HCT116 (cell line): Measurements from ENCODE around the gene SSRP1. TPM values are rescaled to one million over a fixed set of nuclear protein-coding genes. Genes with fewer than 3 reads are reported as not detected.

Experiments
- ATAC-seq: fragments of 200-7000 bp; cut with Tn5 transposase; 2 replicates; pipeline ENCODE4 v1.9.1; 2020; ENCODE audit warnings: mild to moderate bottlenecking, moderate library complexity
- BruUV-seq: library from RNA; stranded (reverse); fragments of 400-500 nt; replicated peaks from 2 replicates; lab custom pipeline; 2021; lab: Mats Ljungman, UMichigan
- CTCF ChIA-PET: fragments of 300-600 bp; sonication (Branson Sonifier 250); formaldehyde crosslinking; loops from one replicate; lab custom pipeline; 2021; ENCODE audit warnings: antibody characterized with exemption; lab: Charles Lee
- POLR2A ChIA-PET: fragments of 300-600, 350-600 bp; sonication (Branson Sonifier 250); formaldehyde crosslinking; loops from one replicate; lab custom pipeline; 2021; ENCODE audit warnings: antibody characterized with exemption; lab: Charles Lee
- RAD21 ChIA-PET, 2 experiments: fragments of 300-600 bp; sonication (Branson Sonifier 250); formaldehyde crosslinking; loops; one replicate each; lab custom pipeline; 2023; ENCODE audit warnings: low total read pairs in 2 of 2; ENCODE audit not compliant: uncharacterized antibody in 2 of 2, unreplicated experiment in 2 of 2, low non-redundant PET in 1 of 2; lab: Charles Lee
- DNase-seq: peaks from one replicate; pipeline ENCODE4 v3.0.0-alpha.2; 2010; ENCODE audit warnings: low read depth, low spot score
- H2AFZ ChIP-seq: fragments of 200-600 bp; shearing (Covaris generic), sonication (generic); 2 replicates; pipeline ENCODE4 v1.6.1; 2017; ENCODE audit warnings: low read depth, mixed run types, mixed read lengths, antibody characterized with exemption, low read length; ENCODE audit not compliant: poor library complexity, severe bottlenecking
- H3K27ac ChIP-seq: 2 replicates; pipeline ENCODE4 v1.5.1; 2012; ENCODE audit warnings: low read depth, low read length
- H3K27me3 ChIP-seq: fragments of 200-600 bp; sonication (generic); 2 replicates; pipeline ENCODE4 v1.6.1; 2016; ENCODE audit warnings: mixed run types, low read length, mixed read lengths; ENCODE audit not compliant: insufficient read depth
- H3K36me3 ChIP-seq, 2 experiments: fragments of 200-500 bp in 1 of 2; fragments of 200-600 bp in 1 of 2; sonication (Bioruptor generic) in 1 of 2; sonication (generic) in 1 of 2; 2 replicates each; pipeline versions ENCODE4 v1.5.1 to v1.6.1; 2014 to 2016; ENCODE audit warnings: low read length in 2 of 2, inconsistent platforms in 1 of 2, mixed read lengths in 1 of 2, mixed run types in 1 of 2; ENCODE audit not compliant: insufficient read depth in 2 of 2, control insufficient read depth in 1 of 2
- H3K4me1 ChIP-seq, 2 experiments: fragments of 200-600 bp in 1 of 2; sonication (generic) in 1 of 2; 2 replicates each; pipeline versions ENCODE4 v1.5.1 to v1.6.1; 2012 to 2017; ENCODE audit warnings: low read length in 2 of 2, inconsistent platforms in 1 of 2, mild to moderate bottlenecking in 1 of 2, mixed read lengths in 1 of 2, mixed run types in 1 of 2, moderate library complexity in 1 of 2; ENCODE audit not compliant: insufficient read depth in 2 of 2, control insufficient read depth in 1 of 2
- H3K4me2 ChIP-seq: fragments of 200-600 bp; sonication (generic); 2 replicates; pipeline ENCODE4 v1.6.1; 2017; ENCODE audit warnings: mixed run types, low read length, mixed read lengths
- H3K4me3 ChIP-seq, 2 experiments: fragments of 200-600 bp in 1 of 2; sonication (generic) in 1 of 2; replicated peaks in 1 of 2; 2 replicates each; pipeline ENCODE4 v1.5.1; 2011 to 2016; ENCODE audit warnings: low read length in 2 of 2, control low read depth in 1 of 2, low read depth in 1 of 2, mild to moderate bottlenecking in 1 of 2, mixed read lengths in 1 of 2, mixed run types in 1 of 2
- H3K79me2 ChIP-seq: fragments of 200-600 bp; sonication (generic); 2 replicates; pipeline ENCODE4 v1.6.1; 2017; ENCODE audit warnings: mild to moderate bottlenecking, mixed run types, low read length, moderate library complexity, mixed read lengths; ENCODE audit not compliant: insufficient read depth
- H3K9ac ChIP-seq: fragments of 200-600 bp; sonication (generic); 2 replicates; pipeline ENCODE4 v1.6.1; 2016; ENCODE audit warnings: low read length, mixed read lengths
- H3K9me2 ChIP-seq: fragments of 200-600 bp; sonication (generic), shearing (Covaris generic); 2 replicates; pipeline ENCODE4 v1.6.1; 2017; ENCODE audit warnings: mixed run types, mild to moderate bottlenecking, moderate library complexity; ENCODE audit not compliant: insufficient read depth
- H3K9me3 ChIP-seq, 2 experiments: fragments of 200-500 bp in 1 of 2; fragments of 200-600 bp in 1 of 2; sonication (Bioruptor generic) in 1 of 2; sonication (generic) in 1 of 2; 2 replicates each; pipeline ENCODE4 v1.6.1; 2014 to 2017; ENCODE audit warnings: low read length in 2 of 2, mixed read lengths in 2 of 2, inconsistent platforms in 1 of 2, low read depth in 1 of 2, mild to moderate bottlenecking in 1 of 2, mixed run types in 1 of 2, moderate library complexity in 1 of 2; ENCODE audit not compliant: control insufficient read depth in 1 of 2, insufficient read depth in 1 of 2
- H4K20me1 ChIP-seq: fragments of 200-600 bp; sonication (generic), shearing (Covaris generic); 2 replicates; pipeline ENCODE4 v1.6.1; 2017; ENCODE audit warnings: mixed run types, mild to moderate bottlenecking, moderate library complexity; ENCODE audit not compliant: insufficient read depth
- ELF1 ChIP-seq: IDR thresholded peaks from 2 replicates; pipeline ENCODE4 v1.6.1; 2012; ENCODE audit warnings: low read depth, borderline replicate concordance
- FOSL1 ChIP-seq: IDR thresholded peaks from 2 replicates; pipeline ENCODE4 v1.6.1; 2012; ENCODE audit warnings: low read depth
- POLR2AphosphoS5 ChIP-seq: IDR thresholded peaks from 2 replicates; pipeline ENCODE4 v1.6.1; 2011; ENCODE audit warnings: mild to moderate bottlenecking, low read depth, low read length, moderate library complexity
- intact Hi-C: fragments of 100-400 bp; cut with micrococcal nuclease; formaldehyde crosslinking; loops from 2 replicates; pipeline ENCODE4 v1.10.0; 2022
- total RNA-seq: library from RNA; stranded (reverse); gene quantifications from one replicate; pipeline ENCODE4 v1.2.1, GENCODE V29; 2021; ENCODE audit not compliant: unreplicated experiment

Gene SSRP1
- total RNA-seq, 1 experiment from 2014 or later, result 260 TPM

DNA sequence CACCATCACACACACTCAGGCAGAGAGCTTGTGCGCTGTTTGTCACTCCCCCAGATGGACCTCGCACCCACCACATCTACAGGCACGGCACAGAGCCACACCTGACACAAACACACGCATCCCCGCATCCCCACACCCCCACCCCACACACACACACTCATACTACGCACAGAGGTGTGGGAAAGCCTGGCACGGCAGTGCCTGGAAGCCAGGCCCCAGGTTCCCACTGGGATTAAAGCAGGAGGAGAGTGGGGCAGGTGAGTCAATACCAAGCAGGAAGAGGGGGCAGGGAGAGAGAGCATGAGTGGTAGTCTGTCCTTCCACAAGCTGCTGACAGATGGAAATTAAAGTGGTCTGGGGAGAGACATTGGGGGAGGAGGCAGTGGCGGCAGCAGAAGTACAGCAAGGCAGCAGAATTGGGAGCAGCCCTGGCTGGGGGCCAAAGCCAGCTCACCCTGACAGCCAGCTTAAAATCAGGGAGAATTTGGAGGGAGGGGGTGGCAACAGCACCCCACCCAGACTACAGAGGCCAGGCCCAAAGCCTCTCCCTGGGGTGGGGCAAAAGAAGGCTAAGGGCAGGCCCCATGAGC, 31.6 kb downstream of the SSRP1 start:
- no peak overlapping the region for H3K4me3 ChIP-seq
- TF ChIP-seq POLR2AphosphoS5, result no peak
- TF ChIP-seq, all 23 proteins: peak for 0
- POLR2A ChIA-PET, result no interaction called here
- intact Hi-C loops, result no loop called here
- BruUV-seq, result no TSS peak
- H3K36me3 ChIP-seq, result peaks cover 10 to 24% of the 10 kb centered on the region in 2 experiments; a peak in 3 of 4 replicates
- H3K9me2 ChIP-seq, result no peaks in the 10 kb centered on the region
- no peak overlapping the region for H3K4me2 ChIP-seq
- RAD21 ChIA-PET, result no interaction called here
- CTCF ChIA-PET, result no interaction called here
- DNase-seq, result no peak
- no peak overlapping the region for H3K9ac ChIP-seq
- no peaks in the 10 kb centered on the region for H3K79me2 ChIP-seq
- no peak overlapping the region for H3K27ac ChIP-seq
- no peak overlapping the region for H2AFZ ChIP-seq
- no peaks in the 10 kb centered on the region; a peak in 1 of 4 replicates for H3K9me3 ChIP-seq
- ATAC-seq, result no peak
- no peaks in the 10 kb centered on the region; a peak in 1 of 4 replicates for H3K4me1 ChIP-seq
- no peaks in the 10 kb centered on the region for H4K20me1 ChIP-seq
- no peaks in the 10 kb centered on the region for H3K27me3 ChIP-seq

DNA sequence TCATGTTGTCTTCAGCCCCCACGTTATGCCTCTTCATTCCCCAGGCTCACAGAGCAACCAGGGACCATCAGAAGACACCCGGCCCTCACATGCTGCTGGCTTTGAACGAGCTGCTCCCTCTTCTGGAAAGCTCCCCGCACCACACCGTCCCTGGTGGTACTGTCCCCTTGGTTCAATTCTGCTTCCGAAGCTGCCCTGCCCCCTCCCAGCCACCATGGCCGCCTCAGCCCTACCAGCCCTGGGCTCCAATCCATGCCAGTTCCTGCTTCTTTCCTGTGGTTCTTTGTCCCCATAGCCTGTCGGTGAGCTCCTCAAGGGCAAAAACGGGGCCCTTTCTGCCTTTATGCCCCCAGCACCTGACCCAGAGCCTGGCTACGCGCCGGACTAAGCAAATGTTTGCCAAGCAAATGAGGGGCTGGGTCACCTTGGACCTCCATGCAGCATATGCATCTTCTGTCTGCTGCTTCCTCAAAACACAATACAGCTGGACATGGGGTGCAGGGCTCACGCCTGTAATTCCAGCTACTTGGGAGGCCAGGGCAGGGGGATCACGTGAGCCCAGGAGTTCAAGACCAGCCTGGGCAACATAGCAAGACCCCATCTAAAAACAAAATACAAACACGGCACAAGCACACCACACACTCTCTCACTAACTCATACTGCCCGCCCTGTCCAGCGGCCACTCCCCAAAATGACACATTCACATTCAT, 32.3 kb downstream of the SSRP1 start:
- Histone ChIP-seq H3K79me2 (no peaks in the 10 kb centered on the region), H2AFZ (no peak overlapping the region), H3K9ac (no peak overlapping the region), H3K9me2 (no peaks in the 10 kb centered on the region), H3K36me3 (peaks cover 10 to 26% of the 10 kb centered on the region in 2 experiments; a peak in 3 of 4 replicates), H3K4me1 (no peaks in the 10 kb centered on the region; a peak in 1 of 4 replicates), H3K4me3 (no peak overlapping the region), H4K20me1 (no peaks in the 10 kb centered on the region), H3K27ac (no peak overlapping the region), H3K4me2 (no peak overlapping the region), H3K9me3 (no peaks in the 10 kb centered on the region; a peak in 1 of 4 replicates), H3K27me3 (no peaks in the 10 kb centered on the region)
- ChIA-PET RAD21 (no interaction called here), POLR2A (no interaction called here), CTCF (no interaction called here)
- DNase-seq (no peak), ATAC-seq (no peak)
- TF ChIP-seq FOSL1 (no peak), ELF1 (no peak), POLR2AphosphoS5 (no peak)
- no TSS peak for BruUV-seq
- intact Hi-C loops, result no loop called here
